GM18870 (cell line): ENCODE measurements around the gene HYCC2.
A peak's percentile ranks its signal among the peaks of the same experiment; 100 is the strongest.
"Not testable (repeated sequence)": the region's sequence is repeated elsewhere in the genome, so short reads cannot be mapped to it uniquely, and the experiment has no call there.

ENCODE experiments used
- ATAC-seq: cut with Tn5 transposase; IDR thresholded peaks from one replicate; pipeline ENCODE4 v1.9.1; 2021; ENCODE audit warnings: moderate library complexity; ENCODE audit not compliant: unreplicated experiment

HYCC2 gene

GRCh38 chr2:201071479-201072200 lies at the start of gene HYCC2, which contains the start of gene NDUFB3:
Gene HYCC2 (minus strand): TSS chr2:201071671. CDS start chr2:201024009, 47,662 bp downstream.
Gene NDUFB3 (plus strand): TSS chr2:201072001. CDS start chr2:201078883, 6,882 bp downstream.
- peak; percentile 97 for ATAC-seq

GRCh38 chr2:201118961-201119854 lies 47.7 kb upstream of the HYCC2 start:
- ATAC-seq = no peak

GRCh38 chr2:201118121-201118960 lies 46.9 kb upstream of the HYCC2 start:
- ATAC-seq = peak; percentile 39

GRCh38 chr2:201117735-201118094 lies 46.2 kb upstream of the HYCC2 start:
- not testable (repeated sequence) for ATAC-seq

GRCh38 chr2:201116959-201117734 lies 45.7 kb upstream of the HYCC2 start:
- peak; percentile 22 for ATAC-seq

GRCh38 chr2:201116115-201116958 lies 44.9 kb upstream of the HYCC2 start, which contains the start of gene CFLAR:
Gene CFLAR (plus strand): TSS chr2:201116164. CDS start chr2:201129866, 13,702 bp downstream.
- peak; percentile 19 for ATAC-seq

- no peak for ATAC-seq
Observed at GRCh38 chr2:201114846-201115245, 43.4 kb upstream of the HYCC2 start.

GRCh38 chr2:201114350-201114749 lies 42.9 kb upstream of the HYCC2 start:
- no peak for ATAC-seq

GRCh38 chr2:201111096-201111495 lies 39.6 kb upstream of the HYCC2 start:
- ATAC-seq = no peak

GRCh38 chr2:201110615-201111014 lies 39.1 kb upstream of the HYCC2 start:
- ATAC-seq = no peak

- ATAC-seq = no peak
Observed at GRCh38 chr2:201109186-201109585, 37.7 kb upstream of the HYCC2 start.

GRCh38 chr2:201108341-201108740 lies 36.9 kb upstream of the HYCC2 start:
- ATAC-seq = no peak

- no peak for ATAC-seq
Observed at GRCh38 chr2:201107624-201108023, 36.2 kb upstream of the HYCC2 start.

GRCh38 chr2:201105759-201106158 lies 34.3 kb upstream of the HYCC2 start:
- no peak for ATAC-seq

GRCh38 chr2:201100497-201100896 lies 29.0 kb upstream of the HYCC2 start:
- no peak for ATAC-seq

- ATAC-seq = no peak
Observed at GRCh38 chr2:201093573-201093972, 22.1 kb upstream of the HYCC2 start.

- no peak for ATAC-seq
Observed at GRCh38 chr2:201090574-201090973, 19.1 kb upstream of the HYCC2 start.

- no peak for ATAC-seq
Observed at GRCh38 chr2:201084863-201085262, 13.4 kb upstream of the HYCC2 start.

GRCh38 chr2:201074996-201075395 lies 3.5 kb upstream of the HYCC2 start:
- ATAC-seq = no peak
